ENCODE data around the gene CACNA1C. TPM values are rescaled to one million over a fixed set of nuclear protein-coding genes. Genes with fewer than 3 reads are reported as not detected.

CACNA1C gene
- total RNA-seq, 4 donors from 2014 or later = 44.1 to 104 (median 49.4) TPM

DNA sequence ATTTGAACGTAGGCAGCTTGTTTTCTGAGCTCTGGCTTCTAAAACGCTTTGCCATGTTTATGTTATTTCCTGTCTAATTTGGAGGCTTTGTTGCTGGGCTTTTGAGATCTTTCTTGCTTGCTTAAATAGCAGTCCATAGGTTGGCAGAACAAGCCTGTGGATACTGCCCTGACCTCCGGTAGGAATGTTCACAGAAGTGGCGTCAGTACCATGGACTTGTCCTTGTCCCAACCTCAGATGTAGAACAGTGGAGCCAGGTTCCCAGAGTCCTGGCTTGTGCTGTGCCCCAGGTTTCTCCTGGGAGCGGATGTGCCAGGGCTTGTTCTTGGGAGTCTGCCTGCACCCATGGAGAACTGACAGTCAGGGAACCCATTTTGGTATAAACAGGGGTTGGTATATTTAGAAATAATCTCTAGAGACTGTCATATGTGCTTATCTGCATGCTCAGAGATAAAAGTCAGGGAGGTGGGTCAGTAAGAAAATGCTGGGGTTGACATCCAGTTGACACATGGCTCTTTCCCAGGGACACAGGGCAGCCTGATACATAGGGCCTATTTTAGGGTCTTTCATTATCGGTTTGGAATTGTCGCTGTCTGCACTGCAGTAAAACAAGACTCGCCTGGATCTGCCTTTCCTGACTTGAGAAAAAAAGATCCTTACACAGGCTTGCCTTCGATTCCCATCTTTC is 22.9 kb downstream of the CACNA1C start:
- peak overlapping the region in 1 of 4 donors; percentile 23 for H3K4me3 ChIP-seq

DNA sequence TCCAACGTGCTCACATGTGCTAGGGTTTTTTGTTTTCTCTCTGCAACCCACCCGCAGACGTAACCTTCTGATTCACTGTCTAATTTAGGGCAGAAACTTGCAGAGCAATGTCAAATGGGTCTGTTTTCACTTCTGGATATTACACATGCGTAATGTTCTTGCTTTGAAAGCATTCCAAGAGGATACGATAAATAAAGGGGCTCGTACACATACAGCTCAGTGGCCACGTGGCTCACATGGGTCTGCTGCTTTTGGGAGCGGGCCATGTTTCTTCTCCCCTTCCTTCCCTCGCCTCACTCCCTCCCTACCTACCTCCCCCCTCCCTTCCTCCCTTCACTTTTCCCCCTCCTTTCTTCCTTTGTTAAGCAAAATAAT is 23.4 kb downstream of the CACNA1C start:
- Histone ChIP-seq H3K4me3 (peak overlapping the region in 1 of 4 donors; percentile 23), H3K27ac (replicated peaks in 1 of 4) (peak overlapping the region; percentile 80 to 88 (median 87)), H3K27me3 (no peaks in the 10 kb centered on the region), H3K36me3 (peaks cover 0 to 4% (median 0%) of the 10 kb centered on the region in 4 donors), H3K4me1 (peaks cover 46 to 65% (median 59%) of the 10 kb centered on the region in 4 donors), H3K9me3 (peaks cover 0 to 4% (median 2%) of the 10 kb centered on the region in 4 donors)
- no peak for TF ChIP-seq POLR2A (IDR thresholded peaks at IDR 0.05; ENCODE audit: low read depth)
- TF ChIP-seq EP300 (IDR thresholded peaks at IDR 0.05) = peak; percentile 37
- TF ChIP-seq, protein P1, sequence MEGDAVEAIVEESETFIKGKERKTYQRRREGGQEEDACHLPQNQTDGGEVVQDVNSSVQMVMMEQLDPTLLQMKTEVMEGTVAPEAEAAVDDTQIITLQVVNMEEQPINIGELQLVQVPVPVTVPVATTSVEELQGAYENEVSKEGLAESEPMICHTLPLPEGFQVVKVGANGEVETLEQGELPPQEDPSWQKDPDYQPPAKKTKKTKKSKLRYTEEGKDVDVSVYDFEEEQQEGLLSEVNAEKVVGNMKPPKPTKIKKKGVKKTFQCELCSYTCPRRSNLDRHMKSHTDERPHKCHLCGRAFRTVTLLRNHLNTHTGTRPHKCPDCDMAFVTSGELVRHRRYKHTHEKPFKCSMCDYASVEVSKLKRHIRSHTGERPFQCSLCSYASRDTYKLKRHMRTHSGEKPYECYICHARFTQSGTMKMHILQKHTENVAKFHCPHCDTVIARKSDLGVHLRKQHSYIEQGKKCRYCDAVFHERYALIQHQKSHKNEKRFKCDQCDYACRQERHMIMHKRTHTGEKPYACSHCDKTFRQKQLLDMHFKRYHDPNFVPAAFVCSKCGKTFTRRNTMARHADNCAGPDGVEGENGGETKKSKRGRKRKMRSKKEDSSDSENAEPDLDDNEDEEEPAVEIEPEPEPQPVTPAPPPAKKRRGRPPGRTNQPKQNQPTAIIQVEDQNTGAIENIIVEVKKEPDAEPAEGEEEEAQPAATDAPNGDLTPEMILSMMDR (IDR thresholded peaks at IDR 0.05) = no peak
- peak in 1 of 2 donors; percentile 42 for TF ChIP-seq POLR2AphosphoS5 (IDR thresholded peaks at IDR 0.05)
- intact Hi-C loops (cut with DNase I) = no loop called here
- 34% methylated on average over 9 of the region's 9 CpGs for WGBS
- no peak for DNase-seq (ENCODE audit: extremely low spot score)

More for the DNA sequence above, 22.9 kb downstream of the CACNA1C start:
- intact Hi-C loops (cut with DNase I) = no loop called here
- DNase-seq (ENCODE audit: extremely low spot score) = no peak
- peaks cover 0 to 8% (median under 1%) of the 10 kb centered on the region in 4 donors for H3K9me3 ChIP-seq
- H3K27me3 ChIP-seq = no peaks in the 10 kb centered on the region
- peak overlapping the region; percentile 80 to 88 (median 87) for H3K27ac ChIP-seq (replicated peaks in 1 of 4)
- peaks cover 46 to 65% (median 59%) of the 10 kb centered on the region in 4 donors for H3K4me1 ChIP-seq
- peaks cover 0 to 4% (median 0%) of the 10 kb centered on the region in 4 donors for H3K36me3 ChIP-seq
- peak; percentile 7 to 67 for TF ChIP-seq POLR2AphosphoS5 (IDR thresholded peaks at IDR 0.05)
- TF ChIP-seq EP300 (IDR thresholded peaks at IDR 0.05) = peak; percentile 83
- TF ChIP-seq, protein P1 (IDR thresholded peaks at IDR 0.05) = no peak
- TF ChIP-seq POLR2A (IDR thresholded peaks at IDR 0.05; ENCODE audit: low read depth) = no peak
- WGBS = 50% methylated on average over 9 of the region's 9 CpGs

DNA sequence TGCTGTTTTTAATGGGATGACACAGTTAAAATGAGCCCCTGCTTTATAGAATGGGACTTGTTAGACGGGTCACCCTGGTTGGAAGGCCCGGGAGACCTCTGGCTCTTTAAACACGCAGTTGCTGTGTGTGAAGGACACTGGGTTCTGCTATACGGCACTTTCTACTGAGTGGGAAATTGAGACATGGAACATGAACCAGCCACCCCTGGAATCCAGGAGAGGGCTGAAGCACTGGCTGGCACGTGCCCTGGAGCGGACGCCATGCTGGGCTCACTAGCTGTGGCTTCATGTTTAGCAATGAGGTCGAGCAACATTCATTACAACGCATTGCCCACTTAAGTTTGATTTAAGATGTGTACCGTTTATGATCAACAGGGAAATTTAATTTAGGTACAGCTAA is 23.9 kb downstream of the CACNA1C start:
- intact Hi-C loops (cut with DNase I) = no loop called here
- 75% methylated on average over 8 of the region's 10 CpGs for WGBS
- Histone ChIP-seq H3K27me3 (no peaks in the 10 kb centered on the region), H3K4me1 (peaks cover 47 to 70% (median 63%) of the 10 kb centered on the region in 4 donors), H3K36me3 (peaks cover 0 to 4% (median 0%) of the 10 kb centered on the region in 4 donors), H3K27ac (replicated peaks in 1 of 4) (peak overlapping the region; percentile 80 to 88 (median 87)), H3K9me3 (peaks cover 0 to 4% (median 0%) of the 10 kb centered on the region in 4 donors), H3K4me3 (no peak overlapping the region)
- DNase-seq (ENCODE audit: extremely low spot score) = no peak
- TF ChIP-seq EP300 (IDR thresholded peaks at IDR 0.05) = no peak

DNA sequence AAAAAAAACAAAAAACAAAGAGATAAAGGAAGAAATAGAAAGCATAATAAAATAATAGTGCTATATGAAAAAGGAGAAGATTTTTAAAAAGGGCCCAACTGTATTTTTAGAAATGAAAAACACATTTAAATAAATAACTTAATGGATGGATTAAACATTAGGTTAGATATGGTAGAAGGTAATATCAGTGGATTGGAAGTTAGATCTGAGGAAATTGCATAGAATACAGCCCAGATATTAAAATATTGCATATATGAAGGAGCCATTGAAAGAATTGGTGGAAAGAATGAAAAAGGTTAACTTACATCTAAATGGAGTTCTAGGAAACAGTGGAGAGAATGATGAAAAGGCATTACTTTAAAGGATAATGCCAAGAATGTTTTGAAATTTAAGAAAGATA is 27.8 kb downstream of the CACNA1C start:
- Histone ChIP-seq H3K27me3 (no peaks in the 10 kb centered on the region), H3K27ac (replicated peaks in 1 of 4) (peak overlapping the region in 3 of 4 donors; percentile 54 to 74 (median 69)), H3K9me3 (peaks cover 0 to 4% (median 0%) of the 10 kb centered on the region in 4 donors), H3K36me3 (peaks cover 0 to 4% (median 0%) of the 10 kb centered on the region in 4 donors), H3K4me3 (no peak overlapping the region), H3K4me1 (peaks cover 56 to 73% (median 68%) of the 10 kb centered on the region in 4 donors)
- intact Hi-C loops (cut with DNase I) = no loop called here
- TF ChIP-seq POLR2A (IDR thresholded peaks at IDR 0.05; ENCODE audit: low read depth) (no peak), POLR2AphosphoS5 (IDR thresholded peaks at IDR 0.05) (no peak), EP300 (IDR thresholded peaks at IDR 0.05) (no peak)
- no peak for DNase-seq (ENCODE audit: extremely low spot score)

DNA sequence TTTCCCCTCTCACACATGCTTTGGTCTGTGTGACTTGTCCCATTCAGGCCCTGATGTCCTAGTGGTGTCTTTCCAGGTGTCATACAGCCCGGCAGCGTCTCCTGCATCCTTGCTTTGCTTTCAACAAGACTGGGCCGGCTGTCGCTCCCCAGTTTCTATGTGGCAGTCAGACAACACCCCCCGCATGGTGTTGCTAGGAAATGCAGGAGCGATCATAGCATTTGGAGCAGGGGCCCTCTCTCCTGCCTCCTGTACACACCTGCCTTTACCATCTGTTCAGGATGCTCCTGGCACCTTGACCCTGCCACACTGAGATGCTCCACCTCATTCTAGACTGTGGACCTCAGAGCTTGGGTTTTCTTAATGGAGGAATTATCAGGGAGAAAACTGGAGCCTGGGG is 29.5 kb downstream of the CACNA1C start:
- Histone ChIP-seq H3K9me3 (peaks cover 0 to 4% (median 0%) of the 10 kb centered on the region in 4 donors), H3K4me1 (peaks cover 63 to 73% (median 68%) of the 10 kb centered on the region in 4 donors), H3K36me3 (peaks cover 0 to 4% (median 0%) of the 10 kb centered on the region in 4 donors), H3K27ac (replicated peaks in 1 of 4) (peak overlapping the region; percentile 43 to 74 (median 62)), H3K27me3 (no peaks in the 10 kb centered on the region), H3K4me3 (no peak overlapping the region)
- DNase-seq (ENCODE audit: extremely low spot score) = no peak
- intact Hi-C loops (cut with DNase I) = no loop called here
- TF ChIP-seq EP300 (IDR thresholded peaks at IDR 0.05) (no peak), POLR2AphosphoS5 (IDR thresholded peaks at IDR 0.05) (no peak), POLR2A (IDR thresholded peaks at IDR 0.05; ENCODE audit: low read depth) (no peak)
- TF ChIP-seq, protein P1 (IDR thresholded peaks at IDR 0.05) = no peak
- 92% methylated on average over 2 of the region's 6 CpGs for WGBS
